SHP77 treated with DMSO at 0.1 percent for 48 hours (cell line): ENCODE measurements around the gene PWWP2B.
"Not testable (repeated sequence)": the region's sequence is repeated elsewhere in the genome, so short reads cannot be mapped to it uniquely, and the experiment has no call there.

Experiments used
- DNase-seq: peaks from one replicate; lab custom pipeline; 2025; lab: John Stamatoyannopoulos, UW

Gene PWWP2B

GRCh38 chr10:132381741-132382140 lies 15.3 kb upstream of the PWWP2B start:
- DNase-seq = no peak

GRCh38 chr10:132382231-132382922 lies 14.6 kb upstream of the PWWP2B start:
- no peak for DNase-seq

- DNase-seq = no peak
Observed at GRCh38 chr10:132383101-132383500, 13.9 kb upstream of the PWWP2B start.

- DNase-seq = no peak
Observed at GRCh38 chr10:132383751-132384196, 13.2 kb upstream of the PWWP2B start.

- no peak for DNase-seq
Observed at GRCh38 chr10:132384618-132385388, 12.2 kb upstream of the PWWP2B start.

- no peak for DNase-seq
Observed at GRCh38 chr10:132385389-132385667, 11.7 kb upstream of the PWWP2B start.

- DNase-seq = no peak
Observed at GRCh38 chr10:132385721-132386418, 11.1 kb upstream of the PWWP2B start.

GRCh38 chr10:132386419-132386831 lies 10.6 kb upstream of the PWWP2B start:
- no peak for DNase-seq

GRCh38 chr10:132386896-132387295 lies 10.1 kb upstream of the PWWP2B start:
- not testable (repeated sequence) for DNase-seq

GRCh38 chr10:132387764-132388210 lies 9.2 kb upstream of the PWWP2B start:
- DNase-seq = no peak

- DNase-seq = no peak
Observed at GRCh38 chr10:132388891-132389432, 8.0 kb upstream of the PWWP2B start.

GRCh38 chr10:132389433-132390169 lies 7.4 kb upstream of the PWWP2B start:
- no peak for DNase-seq

GRCh38 chr10:132390170-132390920 lies 6.7 kb upstream of the PWWP2B start:
- no peak for DNase-seq

GRCh38 chr10:132390921-132391675 lies 5.9 kb upstream of the PWWP2B start:
- no peak for DNase-seq

- DNase-seq = no peak
Observed at GRCh38 chr10:132391676-132392020, 5.4 kb upstream of the PWWP2B start.

GRCh38 chr10:132392184-132392800 lies 4.7 kb upstream of the PWWP2B start:
- no peak for DNase-seq

GRCh38 chr10:132392811-132393694 lies 3.9 kb upstream of the PWWP2B start:
- no peak for DNase-seq

- no peak for DNase-seq
Observed at GRCh38 chr10:132393695-132394181, 3.3 kb upstream of the PWWP2B start.
